H1 (cell line): Measurements from ENCODE around the gene RAB35. TPM values are rescaled to one million over a fixed set of nuclear protein-coding genes. Genes with fewer than 3 reads are reported as not detected.

Experiments
- CTCF ChIA-PET: fragments of 300-600 bp; sonication (Branson Sonifier 250); formaldehyde crosslinking; loops from one replicate; lab custom pipeline; 2021; ENCODE audit not compliant: partially characterized antibody; lab: Charles Lee
- POLR2A ChIA-PET: fragments of 300-600 bp; sonication (Branson Sonifier 250); formaldehyde crosslinking; loops from one replicate; lab custom pipeline; 2021; ENCODE audit warnings: inconsistent platforms; ENCODE audit not compliant: partially characterized antibody; lab: Charles Lee
- DNase-seq, 2 experiments: peaks; one replicate each; pipeline versions ENCODE4 v3.0.0 to v3.0.0-alpha.2; 2010 to 2022; ENCODE audit warnings: low spot score in 2 of 2, low read depth in 1 of 2, mixed read lengths in 1 of 2
- FAIRE-seq: peaks from 2 replicates; lab custom pipeline; 2011; peaks lifted over from hg19 to GRCh38; lab: Jason Lieb, UNC
- H2AFZ ChIP-seq: 2 replicates; pipeline ENCODE4 v1.8.1; 2012; ENCODE audit warnings: low read length, inconsistent platforms
- H2AK5ac ChIP-seq: 2 replicates; pipeline ENCODE4 v1.6.1; 2013; ENCODE audit warnings: low read depth, low read length
- H2BK120ac ChIP-seq: replicated peaks from 2 replicates; pipeline ENCODE3; 2013; ENCODE audit warnings: low read depth, low read length, inconsistent platforms
- H2BK12ac ChIP-seq: 2 replicates; pipeline ENCODE4 v1.6.1; 2013; ENCODE audit warnings: low read depth, low read length
- H2BK15ac ChIP-seq: 2 replicates; pipeline ENCODE4 v1.6.1; 2013; ENCODE audit warnings: low read length
- H2BK20ac ChIP-seq: 2 replicates; pipeline ENCODE4 v1.6.1; 2013; ENCODE audit warnings: low read length
- H2BK5ac ChIP-seq: 2 replicates; pipeline ENCODE4 v1.6.1; 2013; ENCODE audit warnings: low read depth, low read length
- H3K14ac ChIP-seq: 2 replicates; pipeline ENCODE4 v1.6.1; 2013; ENCODE audit warnings: inconsistent platforms; ENCODE audit not compliant: insufficient read length
- H3K18ac ChIP-seq: 2 replicates; pipeline ENCODE4 v1.6.1; 2013; ENCODE audit warnings: low read length; ENCODE audit errors: extremely low read depth
- H3K23ac ChIP-seq: 2 replicates; pipeline ENCODE4 v1.6.1; 2013; ENCODE audit warnings: inconsistent platforms; ENCODE audit not compliant: insufficient read length
- H3K23me2 ChIP-seq: 2 replicates; pipeline ENCODE4 v1.6.1; 2013; ENCODE audit warnings: low read depth, low read length
- H3K27ac ChIP-seq: 2 replicates; pipeline ENCODE4 v1.6.1; 2011; ENCODE audit warnings: low read depth, low read length, inconsistent platforms
- H3K27me3 ChIP-seq, 4 experiments: replicated peaks in 1 of 4; 1 replicate in 1 of 4; 2 replicates in 3 of 4; pipeline versions ENCODE4 v1.6.1 to v1.8.1; 2011 to 2013; ENCODE audit warnings: low read length in 3 of 4, mild to moderate bottlenecking in 3 of 4, inconsistent platforms in 2 of 4, mixed read lengths in 2 of 4, moderate library complexity in 1 of 4; ENCODE audit not compliant: control insufficient read depth in 3 of 4, insufficient read depth in 3 of 4; ENCODE audit errors: extremely low read depth in 1 of 4
- H3K36me3 ChIP-seq, 4 experiments: 2 replicates each; pipeline versions ENCODE4 v1.6.1 to v1.8.1; 2011 to 2013; ENCODE audit warnings: mild to moderate bottlenecking in 4 of 4, low read length in 3 of 4, moderate library complexity in 2 of 4, control low read depth in 1 of 4, inconsistent platforms in 1 of 4; ENCODE audit not compliant: insufficient read depth in 4 of 4, control insufficient read depth in 2 of 4
- H3K4ac ChIP-seq: replicated peaks from 2 replicates; pipeline ENCODE3; 2013; ENCODE audit warnings: low read length, low read depth, mixed read lengths, inconsistent platforms; ENCODE audit not compliant: insufficient read length
- H3K4me1 ChIP-seq, 4 experiments: replicated peaks in 1 of 4; 1 replicate in 1 of 4; 2 replicates in 3 of 4; pipeline versions ENCODE4 v1.6.1 to v1.8.1; 2011 to 2013; ENCODE audit warnings: low read length in 3 of 4, inconsistent platforms in 2 of 4, mixed read lengths in 1 of 4; ENCODE audit not compliant: insufficient read depth in 4 of 4, control insufficient read depth in 3 of 4
- H3K4me2 ChIP-seq, 2 experiments: 2 replicates each; pipeline versions ENCODE4 v1.6.1 to v1.8.1; 2011 to 2013; ENCODE audit warnings: low read depth in 2 of 2, low read length in 2 of 2, control low read depth in 1 of 2, inconsistent platforms in 1 of 2, mild to moderate bottlenecking in 1 of 2; ENCODE audit not compliant: insufficient read depth in 1 of 2
- H3K4me3 ChIP-seq, 4 experiments: fragments of 200-600, 300-600 bp in 1 of 4; sonication (generic), shearing (Covaris generic), sonication (Bioruptor Twin) in 1 of 4; 2 replicates each; pipeline versions ENCODE4 v1.5.1 to v1.8.1; 2011 to 2016; ENCODE audit warnings: low read length in 4 of 4, low read depth in 3 of 4, control low read depth in 2 of 4, inconsistent platforms in 2 of 4, mild to moderate bottlenecking in 2 of 4, mixed read lengths in 1 of 4, moderate library complexity in 1 of 4; ENCODE audit not compliant: insufficient read depth in 2 of 4; ENCODE audit errors: extremely low read depth in 1 of 4
- H3K56ac ChIP-seq: replicated peaks from 2 replicates; pipeline ENCODE3; 2013; ENCODE audit warnings: low read depth, mild to moderate bottlenecking, mixed read lengths, low read length, inconsistent platforms; ENCODE audit not compliant: insufficient read length
- H3K79me1 ChIP-seq: 2 replicates; pipeline ENCODE4 v1.6.1; 2013; ENCODE audit warnings: low read depth, low read length, control low read depth
- H3K79me2 ChIP-seq, 2 experiments: 2 replicates each; pipeline versions ENCODE4 v1.6.1 to v1.8.1; 2012 to 2013; ENCODE audit warnings: low read length in 2 of 2, mild to moderate bottlenecking in 2 of 2, inconsistent platforms in 1 of 2; ENCODE audit not compliant: insufficient read depth in 2 of 2, control insufficient read depth in 1 of 2
- H3K9ac ChIP-seq, 4 experiments: replicated peaks in 1 of 4; 1 replicate in 1 of 4; 2 replicates in 3 of 4; pipeline versions ENCODE4 v1.6.1 to v1.8.1; 2011 to 2013; ENCODE audit warnings: low read depth in 3 of 4, low read length in 3 of 4, control low read depth in 2 of 4, mild to moderate bottlenecking in 2 of 4, moderate library complexity in 2 of 4, inconsistent platforms in 1 of 4; ENCODE audit errors: extremely low read depth in 1 of 4
- H3K9me3 ChIP-seq, 2 experiments: 2 replicates each; pipeline versions ENCODE4 v1.6.1 to v1.8.1; 2012 to 2013; ENCODE audit warnings: mild to moderate bottlenecking in 2 of 2, moderate library complexity in 2 of 2, control low read depth in 1 of 2, inconsistent platforms in 1 of 2, low read depth in 1 of 2, low read length in 1 of 2, mixed read lengths in 1 of 2; ENCODE audit not compliant: insufficient read depth in 2 of 2
- H4K20me1 ChIP-seq, 2 experiments: replicated peaks in 1 of 2; 2 replicates each; pipeline versions ENCODE3 to v1.8.1; 2011 to 2013; ENCODE audit warnings: inconsistent platforms in 2 of 2, low read length in 2 of 2, mild to moderate bottlenecking in 1 of 2; ENCODE audit not compliant: insufficient read depth in 2 of 2, control insufficient read depth in 1 of 2
- H4K5ac ChIP-seq: 2 replicates; pipeline ENCODE4 v1.6.1; 2013; ENCODE audit warnings: low read length, low read depth, mixed read lengths, inconsistent platforms; ENCODE audit not compliant: insufficient read length
- H4K8ac ChIP-seq: 2 replicates; pipeline ENCODE4 v1.8.0; 2013; ENCODE audit warnings: mild to moderate bottlenecking, moderate library complexity, low read length, inconsistent platforms; ENCODE audit not compliant: insufficient read depth; ENCODE audit errors: extremely low read depth
- H4K91ac ChIP-seq: replicated peaks from 2 replicates; pipeline ENCODE3; 2013; ENCODE audit warnings: low read length, mixed read lengths, inconsistent platforms; ENCODE audit not compliant: insufficient read length
- CEBPB ChIP-seq: IDR thresholded peaks from 2 replicates; pipeline ENCODE4 v1.6.1; 2012; ENCODE audit warnings: low read depth, low read length
- CHD2 ChIP-seq: IDR thresholded peaks from 2 replicates; pipeline ENCODE4 v1.6.1; 2012; ENCODE audit warnings: low read length, improper control_type of control experiment
- EP300 ChIP-seq, 2 experiments: IDR thresholded peaks; 1 replicate in 1 of 2; 2 replicates in 1 of 2; pipeline ENCODE4 v1.6.1; 2011 to 2012; ENCODE audit warnings: low read depth in 2 of 2, low read length in 2 of 2, mild to moderate bottlenecking in 2 of 2, borderline replicate concordance in 1 of 2, inconsistent platforms in 1 of 2, moderate library complexity in 1 of 2
- MAX ChIP-seq: IDR thresholded peaks from 2 replicates; pipeline ENCODE4 v1.6.1; 2012; ENCODE audit warnings: inconsistent platforms
- NRF1 ChIP-seq: IDR thresholded peaks from 2 replicates; pipeline ENCODE4 v1.6.1; 2011; ENCODE audit warnings: mild to moderate bottlenecking, low read depth, low read length, improper control_type of control experiment
- ZNF274 ChIP-seq: IDR thresholded peaks from 2 replicates; pipeline ENCODE4 v1.7.0; 2012; ENCODE audit warnings: low read length, borderline replicate concordance; ENCODE audit errors: extremely low read depth
- WGBS, 2 experiments: shearing (Covaris generic) in 1 of 2; methylation state at CpG; one replicate each; pipeline versions ENCODE4 v1.1.6 to v1.1.7; 2013 to 2015; ENCODE audit warnings: low lambda C conversion rate in 2 of 2, mixed read lengths in 2 of 2, inconsistent platforms in 1 of 2, low coverage in 1 of 2, missing lambda C conversion rate in 1 of 2; ENCODE audit not compliant: insufficient replicate concordance in 2 of 2, insufficient coverage in 1 of 2, insufficient read length in 1 of 2; ENCODE audit errors: extremely low coverage in 1 of 2, missing lambda C conversion rate in 1 of 2; 5-methylcytosine and 5-hydroxymethylcytosine counted together
- polyA plus RNA-seq, 7 experiments: library from polyadenylated mRNA; depleted of rRNA in 3 of 7; stranded (reverse) in 5 of 7; unstranded in 2 of 7; fragments of >200 nt in 5 of 7; fragments of 200-250 nt in 2 of 7; gene quantifications; 1 replicate in 5 of 7; 2 replicates in 1 of 7; 4 replicates in 1 of 7; pipeline versions ENCODE4 v1.2.1 to v1.2.3, GENCODE V29; 2011 to 2013; ENCODE audit warnings: missing spikeins in 2 of 7, mixed read lengths in 2 of 7
- total RNA-seq: library from RNA; stranded (reverse); fragmentation: NEBNext Ultra II Directional; extraction: Animal tissue kit (Norgen Biotek cat#: 25700); gene quantifications from 2 replicates; pipeline ENCODE4 v1.2.1, GENCODE V29; 2021
- TF ChIP-seq, protein P1 (sequence below): IDR thresholded peaks from 2 replicates; pipeline ENCODE4 v1.6.1; 2012; ENCODE audit warnings: inconsistent platforms

Gene RAB35
- total and polyA plus RNA-seq, 2 of the 8 experiments (the other 6 are each of a cell fraction or from before 2014, with no cell fraction given), result 33.4 to 39.0 TPM

DNA sequence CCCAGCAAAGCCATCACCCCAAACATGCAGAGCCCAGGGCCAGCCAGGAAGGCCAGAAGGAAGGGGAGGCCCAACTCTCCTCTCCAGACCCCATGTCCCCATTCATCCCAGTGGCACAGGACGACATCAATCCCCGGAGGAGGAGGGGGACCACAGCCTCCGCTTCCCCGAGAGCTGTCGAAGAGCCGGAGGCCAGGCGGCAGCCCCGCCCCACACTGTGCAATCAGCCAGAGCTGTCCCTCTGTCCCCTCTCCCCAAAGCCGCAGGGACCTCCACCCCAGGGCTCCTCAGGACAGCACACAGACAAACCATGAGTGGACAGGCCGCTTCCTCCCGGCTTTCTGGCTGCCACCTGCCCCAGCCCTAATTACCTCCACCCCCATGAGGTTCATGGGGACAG is 16.8 kb downstream of the RAB35 start:
- Histone ChIP-seq H3K79me1 (peaks cover 6% of the 10 kb centered on the region; the same call in 1 of the 2 replicates), H3K79me2 (peaks cover 0 to 30% of the 10 kb centered on the region in 2 experiments; a peak in 3 of 4 replicates), H3K9ac (no peak overlapping the region), H4K20me1 (peaks cover 6 to 14% of the 10 kb centered on the region in 2 experiments), H3K4me3 (no peak overlapping the region), H2AFZ (no peak overlapping the region), H3K4me2 (no peak overlapping the region), H3K23me2 (no peaks in the 10 kb centered on the region), H4K8ac (no peak overlapping the region), H3K36me3 (peaks cover 0 to 19% (median 10%) of the 10 kb centered on the region in 4 experiments; a peak in 6 of 8 replicates), H2AK5ac (no peak overlapping the region), H3K4ac (no peak overlapping the region), H3K9me3 (no peaks in the 10 kb centered on the region), H3K56ac (no peak overlapping the region), H2BK120ac (no peak overlapping the region), H3K14ac (no peak overlapping the region), H4K91ac (no peak overlapping the region), H3K23ac (no peak overlapping the region), H2BK12ac (no peak overlapping the region), H3K27ac (0 out of 2 replicates have a peak overlapping the region, but pooled peaks have one; percentile 10), H4K5ac (no peak overlapping the region), H3K18ac (no peak overlapping the region), H2BK15ac (no peak overlapping the region), H2BK20ac (no peak overlapping the region), H2BK5ac (no peak overlapping the region), H3K27me3 (no peaks in the 10 kb centered on the region), H3K4me1 (peaks cover 2 to 18% (median 9%) of the 10 kb centered on the region in 4 experiments)
- WGBS, 2 experiments, result 96% methylated on average over 11 of the region's 11 CpGs; no CpG with 5 or more reads in 1 of the 2 experiments
- CTCF ChIA-PET, result interaction anchor here (0.6 to 1.5 kb wide), 4 partner anchors 9 to 527 kb away, joined by 3 to 6 read pairs (median 3); no protein-coding TSS in a partner anchor
- DNase-seq (no peak), FAIRE-seq (no peak)
- TF ChIP-seq ZNF274 (no peak), EP300 (IDR thresholded peaks at IDR 0.05; ENCODE audit: borderline replicate concordance in 1 of 2, low read depth in 2 of 2, low read length in 2 of 2) (no peak), CHD2 (no peak), NRF1 (no peak), CEBPB (no peak), MAX (no peak)
- TF ChIP-seq, protein P1, sequence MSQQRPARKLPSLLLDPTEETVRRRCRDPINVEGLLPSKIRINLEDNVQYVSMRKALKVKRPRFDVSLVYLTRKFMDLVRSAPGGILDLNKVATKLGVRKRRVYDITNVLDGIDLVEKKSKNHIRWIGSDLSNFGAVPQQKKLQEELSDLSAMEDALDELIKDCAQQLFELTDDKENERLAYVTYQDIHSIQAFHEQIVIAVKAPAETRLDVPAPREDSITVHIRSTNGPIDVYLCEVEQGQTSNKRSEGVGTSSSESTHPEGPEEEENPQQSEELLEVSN, result no peak
- POLR2A ChIA-PET, result interaction anchor here (1.2 to 6.3 kb wide), 4 partner anchors 9 to 100 kb away, joined by 5 to 52 read pairs (median 12); partner anchors contain the start of gene RAB35
